Measurements from ENCODE around the gene MGST2. TPM values are rescaled to one million over a fixed set of nuclear protein-coding genes. Genes with fewer than 3 reads are reported as not detected.

MGST2 gene
- total RNA-seq, 2 experiments from 2014 or later, result 0.70 to 3.0 TPM

GRCh38 chr4:139647952-139648351 lies 17.7 kb upstream of the MGST2 start:
- H3K27me3 Mint-ChIP-seq, result no peaks in the 10 kb centered on the region
- H3K4me1 Mint-ChIP-seq (ENCODE audit: low read depth), result peaks cover 6% of the 10 kb centered on the region
- DNase-seq (no peak), ATAC-seq (ENCODE audit: poor library complexity) (no peak)
- ChIA-PET CTCF (no interaction called here), POLR2A (no interaction called here)
- no peaks in the 10 kb centered on the region for H3K9me3 Mint-ChIP-seq
- no peak overlapping the region for H3K4me3 Mint-ChIP-seq
- Histone ChIP-seq H3K4me1 (ENCODE audit: insufficient read depth, low read length) (peaks cover 5% of the 10 kb centered on the region), H3K36me3 (ENCODE audit: insufficient read depth, low read length) (no peaks in the 10 kb centered on the region), H3K27me3 (ENCODE audit: control insufficient read depth in 1 of 2, insufficient read depth in 2 of 2, low read length in 2 of 2) (no peaks in the 10 kb centered on the region), H3K9me3 (ENCODE audit: control insufficient read depth in 1 of 2, insufficient read depth in 1 of 2, low read length in 2 of 2) (no peaks in the 10 kb centered on the region), H3K4me3 (ENCODE audit: low read length) (no peak overlapping the region), H3K27ac (ENCODE audit: low read depth in 1 of 2, low read length in 2 of 2) (no peak overlapping the region)
- intact Hi-C loops (cut with DNase I, micrococcal nuclease), result no loop called here
- no peak for TF ChIP-seq CTCF (IDR thresholded peaks at IDR 0.05)
- H3K27ac Mint-ChIP-seq, result no peak overlapping the region
- H3K36me3 Mint-ChIP-seq (ENCODE audit: low read depth), result no peaks in the 10 kb centered on the region

- Histone ChIP-seq H3K27me3 (ENCODE audit: control insufficient read depth in 1 of 2, insufficient read depth in 2 of 2, low read length in 2 of 2) (peaks cover 0 to 5% of the 10 kb centered on the region in 2 experiments), H3K4me3 (ENCODE audit: low read length) (no peak overlapping the region), H3K36me3 (ENCODE audit: insufficient read depth, low read length) (no peaks in the 10 kb centered on the region), H3K9me3 (ENCODE audit: control insufficient read depth in 1 of 2, insufficient read depth in 1 of 2, low read length in 2 of 2) (no peaks in the 10 kb centered on the region), H3K27ac (ENCODE audit: low read depth in 1 of 2, low read length in 2 of 2) (no peak overlapping the region), H3K4me1 (ENCODE audit: insufficient read depth, low read length) (peaks cover 5% of the 10 kb centered on the region)
- DNase-seq, result peak; percentile 52 to 87 (median 59)
- POLR2A ChIA-PET, result interaction anchor here (1.2 kb wide), 1 partner anchor 620 kb away, joined by 5 read pairs; no protein-coding TSS in a partner anchor
- peaks cover 6% of the 10 kb centered on the region for H3K4me1 Mint-ChIP-seq (ENCODE audit: low read depth)
- peak; percentile 92 for ATAC-seq (ENCODE audit: poor library complexity)
- H3K9me3 Mint-ChIP-seq, result no peaks in the 10 kb centered on the region
- no peak overlapping the region for H3K27ac Mint-ChIP-seq
- no peak overlapping the region for H3K4me3 Mint-ChIP-seq
- no peaks in the 10 kb centered on the region for H3K36me3 Mint-ChIP-seq (ENCODE audit: low read depth)
- CTCF ChIA-PET, result interaction anchor here (0.6 to 2.7 kb wide), 11 partner anchors 9 to 423 kb away, joined by 3 to 12 read pairs (median 4); partner anchors contain the start of gene SETD7
- intact Hi-C loops (cut with DNase I, micrococcal nuclease), result loop anchor here (1.0 to 10.0 kb wide), 13 partner anchors 47 to 621 kb away; no protein-coding TSS in a partner anchor
- TF ChIP-seq CTCF (IDR thresholded peaks at IDR 0.05), result peak; percentile 95
- H3K27me3 Mint-ChIP-seq, result peaks cover 4% of the 10 kb centered on the region
Observed at GRCh38 chr4:139651282-139652194, 14.1 kb upstream of the MGST2 start.

- DNase-seq, result no peak
- H3K27ac Mint-ChIP-seq, result no peak overlapping the region
- no peak overlapping the region for H3K4me3 Mint-ChIP-seq
- no peaks in the 10 kb centered on the region for H3K9me3 ChIP-seq (ENCODE audit: control insufficient read depth in 1 of 2, insufficient read depth in 1 of 2, low read length in 2 of 2)
- no peak overlapping the region for H3K4me3 ChIP-seq (ENCODE audit: low read length)
- intact Hi-C loops (cut with DNase I, micrococcal nuclease), result loop anchor here (5.0 to 10.0 kb wide), 6 partner anchors 102 to 557 kb away; no protein-coding TSS in a partner anchor
- H3K4me1 ChIP-seq (ENCODE audit: insufficient read depth, low read length), result peaks cover 25% of the 10 kb centered on the region
- H3K27me3 ChIP-seq (ENCODE audit: control insufficient read depth in 1 of 2, insufficient read depth in 2 of 2, low read length in 2 of 2), result peaks cover 0 to 5% of the 10 kb centered on the region in 2 experiments
- H3K27ac ChIP-seq (ENCODE audit: low read depth in 1 of 2, low read length in 2 of 2), result no peak overlapping the region
- ChIA-PET CTCF (no interaction called here), POLR2A (no interaction called here)
- H3K36me3 Mint-ChIP-seq (ENCODE audit: low read depth), result no peaks in the 10 kb centered on the region
- no peaks in the 10 kb centered on the region for H3K9me3 Mint-ChIP-seq
- H3K27me3 Mint-ChIP-seq, result peaks cover 4% of the 10 kb centered on the region
- H3K36me3 ChIP-seq (ENCODE audit: insufficient read depth, low read length), result no peaks in the 10 kb centered on the region
- ATAC-seq (ENCODE audit: poor library complexity), result no peak
- H3K4me1 Mint-ChIP-seq (ENCODE audit: low read depth), result peaks cover 26% of the 10 kb centered on the region
- TF ChIP-seq CTCF (IDR thresholded peaks at IDR 0.05), result no peak
Observed at GRCh38 chr4:139654516-139654915, 11.1 kb upstream of the MGST2 start.

Measured in CD4-positive, alpha-beta T cell (primary cell).